Prostate gland (tissue), 2 donors: Measurements from ENCODE around the gene BRD2.

ENCODE experiments used
- POLR2A ChIP-seq: fragments of 450-650 bp; IDR thresholded peaks from one replicate; pipeline ENCODE4 v1.6.1; 2016; ENCODE audit warnings: antibody characterized with exemption, mild to moderate bottlenecking
- POLR2AphosphoS5 ChIP-seq: sonication (generic); formaldehyde crosslinking; IDR thresholded peaks from one replicate; pipeline ENCODE4 v1.6.1; 2017; ENCODE audit warnings: antibody characterized with exemption
- TF ChIP-seq, protein P1 (sequence below), 4 experiments: fragments of 200-600 bp in 2 of 4; fragments of 450-650 bp in 2 of 4; sonication (generic) in 2 of 4; IDR thresholded peaks; 1 replicate in 3 of 4; 2 replicates in 1 of 4; pipeline ENCODE4 v1.5.1; 2016 to 2019; ENCODE audit warnings: antibody characterized with exemption in 4 of 4, mild to moderate bottlenecking in 2 of 4, moderate library complexity in 2 of 4

DNA sequence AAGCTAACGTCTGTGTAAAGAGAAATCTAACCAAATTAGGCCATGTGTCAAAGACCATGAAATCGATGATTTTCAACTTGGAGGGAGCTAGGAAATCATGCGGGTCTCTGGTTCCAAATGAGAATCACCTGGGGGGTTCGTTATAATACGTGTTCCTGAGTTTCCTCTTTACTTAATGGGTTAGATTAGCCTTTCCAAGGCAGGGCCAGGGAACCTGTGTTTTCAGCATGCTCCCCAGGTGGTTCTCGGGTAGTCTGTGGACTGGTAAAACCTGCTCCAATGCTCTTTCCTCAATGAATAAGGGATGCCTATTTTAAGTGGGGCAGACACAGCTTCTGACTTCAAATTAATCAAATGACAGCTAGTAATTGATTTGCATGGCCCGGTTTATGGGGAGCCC, 42.0 kb downstream of the BRD2 start:
- TF ChIP-seq, protein P1, sequence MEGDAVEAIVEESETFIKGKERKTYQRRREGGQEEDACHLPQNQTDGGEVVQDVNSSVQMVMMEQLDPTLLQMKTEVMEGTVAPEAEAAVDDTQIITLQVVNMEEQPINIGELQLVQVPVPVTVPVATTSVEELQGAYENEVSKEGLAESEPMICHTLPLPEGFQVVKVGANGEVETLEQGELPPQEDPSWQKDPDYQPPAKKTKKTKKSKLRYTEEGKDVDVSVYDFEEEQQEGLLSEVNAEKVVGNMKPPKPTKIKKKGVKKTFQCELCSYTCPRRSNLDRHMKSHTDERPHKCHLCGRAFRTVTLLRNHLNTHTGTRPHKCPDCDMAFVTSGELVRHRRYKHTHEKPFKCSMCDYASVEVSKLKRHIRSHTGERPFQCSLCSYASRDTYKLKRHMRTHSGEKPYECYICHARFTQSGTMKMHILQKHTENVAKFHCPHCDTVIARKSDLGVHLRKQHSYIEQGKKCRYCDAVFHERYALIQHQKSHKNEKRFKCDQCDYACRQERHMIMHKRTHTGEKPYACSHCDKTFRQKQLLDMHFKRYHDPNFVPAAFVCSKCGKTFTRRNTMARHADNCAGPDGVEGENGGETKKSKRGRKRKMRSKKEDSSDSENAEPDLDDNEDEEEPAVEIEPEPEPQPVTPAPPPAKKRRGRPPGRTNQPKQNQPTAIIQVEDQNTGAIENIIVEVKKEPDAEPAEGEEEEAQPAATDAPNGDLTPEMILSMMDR (IDR thresholded peaks at IDR 0.05), result no peak
- no peak for TF ChIP-seq POLR2A
- no peak for TF ChIP-seq POLR2AphosphoS5
